GM12878 (cell line): ENCODE results near the gene SLC26A11. TPM values are rescaled to one million over a fixed set of nuclear protein-coding genes. Genes with fewer than 3 reads are reported as not detected.

Experiments used
- ATAC-seq: fragments of 200-7000 bp; cut with Tn5 transposase; 3 replicates; pipeline ENCODE4 v1.9.1; 2020; ENCODE audit warnings: mild to moderate bottlenecking, moderate library complexity
- BruUV-seq: library from RNA; stranded (reverse); fragments of 400-500 nt; replicated peaks from 2 replicates; lab custom pipeline; 2021; lab: Mats Ljungman, UMichigan
- CTCF ChIA-PET: fragments of 300-600 bp; sonication (Branson Sonifier 250); formaldehyde crosslinking; extraction: SDS; loops from one replicate; lab custom pipeline; 2021; ENCODE audit warnings: inconsistent platforms; lab: Yijun Ruan, JAX
- POLR2A ChIA-PET: fragments of 350-600 bp; formaldehyde crosslinking; extraction: SDS; loops from one replicate; lab custom pipeline; 2021; ENCODE audit warnings: inconsistent platforms; lab: Charles Lee
- RAD21 ChIA-PET: fragments of 300-600 bp; sonication (Branson Sonifier 250); formaldehyde crosslinking; loops from one replicate; lab custom pipeline; 2023; ENCODE audit warnings: antibody characterized with exemption; ENCODE audit not compliant: unreplicated experiment; lab: Charles Lee
- SMC1A ChIA-PET: fragments of 300-600 bp; sonication (Branson Sonifier 250); formaldehyde crosslinking; loops from one replicate; lab custom pipeline; 2023; ENCODE audit not compliant: unreplicated experiment, uncharacterized antibody; lab: Charles Lee
- DNase-seq: peaks from one replicate; pipeline ENCODE4 v3.0.0-alpha.2; 2011; ENCODE audit warnings: low read depth, low spot score
- FAIRE-seq: peaks from 3 replicates; lab custom pipeline; 2011; peaks lifted over from hg19 to GRCh38; lab: Jason Lieb, UNC
- H2AFZ ChIP-seq: 2 replicates; pipeline ENCODE4 v1.6.0; 2011; ENCODE audit warnings: low read depth, low read length, control low read depth; ENCODE audit not compliant: control insufficient read depth
- H3K27ac ChIP-seq: 2 replicates; pipeline ENCODE4 v1.5.1; 2011; ENCODE audit warnings: control low read depth; ENCODE audit not compliant: control insufficient read depth, insufficient read depth
- H3K27me3 ChIP-seq, 2 experiments: replicated peaks in 1 of 2; 2 replicates each; pipeline versions ENCODE4 v1.6.0 to v1.6.1; 2011; ENCODE audit warnings: low read length in 1 of 2; ENCODE audit not compliant: control insufficient read depth in 2 of 2, insufficient read depth in 2 of 2
- H3K36me3 ChIP-seq, 2 experiments: 2 replicates each; pipeline ENCODE4 v1.5.1; 2011; ENCODE audit warnings: low read length in 1 of 2; ENCODE audit not compliant: control insufficient read depth in 2 of 2, insufficient read depth in 2 of 2
- H3K4me1 ChIP-seq: 2 replicates; pipeline ENCODE4 v1.6.1; 2011; ENCODE audit warnings: mild to moderate bottlenecking, low read length, moderate library complexity, mixed read lengths; ENCODE audit not compliant: control insufficient read depth, insufficient read depth
- H3K4me2 ChIP-seq: 2 replicates; pipeline ENCODE4 v1.6.0; 2011; ENCODE audit warnings: control low read depth; ENCODE audit not compliant: control insufficient read depth, insufficient read depth
- H3K4me3 ChIP-seq: fragments of 200-600 bp; sonication (generic); 2 replicates; pipeline ENCODE4 v1.5.1; 2016
- H3K79me2 ChIP-seq: 2 replicates; pipeline ENCODE4 v1.6.0; 2011; ENCODE audit warnings: low read length; ENCODE audit not compliant: control insufficient read depth, insufficient read depth
- H3K9ac ChIP-seq: 2 replicates; pipeline ENCODE4 v1.8.0; 2011; ENCODE audit warnings: low read length, control low read depth, mixed read lengths; ENCODE audit not compliant: control insufficient read depth, insufficient read depth
- H3K9me3 ChIP-seq: replicated peaks from 3 replicates; pipeline ENCODE4 v1.5.1; 2011; ENCODE audit warnings: mild to moderate bottlenecking, low read length; ENCODE audit not compliant: control insufficient read depth, insufficient read depth
- H4K20me1 ChIP-seq: 2 replicates; pipeline ENCODE4 v1.6.0; 2011; ENCODE audit not compliant: control insufficient read depth, insufficient read depth
- ASH2L ChIP-seq: fragments of 300-600, 200-600 bp; sonication (generic); IDR thresholded peaks from 2 replicates; pipeline ENCODE4 v1.6.1; 2017; ENCODE audit warnings: low read depth, mild to moderate bottlenecking, borderline replicate concordance
- BMI1 ChIP-seq: fragments of 450-650 bp; IDR thresholded peaks from 2 replicates; pipeline ENCODE4 v1.6.1; 2016; ENCODE audit warnings: mild to moderate bottlenecking, moderate library complexity, borderline replicate concordance
- CBFB ChIP-seq: IDR thresholded peaks from 2 replicates; pipeline ENCODE4 v1.6.1; 2016; ENCODE audit warnings: antibody characterized with exemption, low read depth
- CEBPB ChIP-seq, 2 experiments: fragments of 150-350 bp in 1 of 2; IDR thresholded peaks; 2 replicates each; pipeline ENCODE4 v1.6.1; 2012 to 2014; ENCODE audit warnings: low read depth in 2 of 2, low read length in 2 of 2, borderline replicate concordance in 1 of 2, inconsistent platforms in 1 of 2
- EGR1 ChIP-seq, 2 experiments: IDR thresholded peaks; 1 replicate in 1 of 2; 2 replicates in 1 of 2; pipeline ENCODE4 v1.6.1; 2011 to 2012; ENCODE audit warnings: low read depth in 2 of 2, low read length in 2 of 2, borderline replicate concordance in 1 of 2, mild to moderate bottlenecking in 1 of 2, moderate library complexity in 1 of 2
- ESRRA ChIP-seq: IDR thresholded peaks from 2 replicates; pipeline ENCODE4 v1.6.1; 2012; ENCODE audit warnings: mild to moderate bottlenecking, low read length, improper control_type of control experiment
- GABPA ChIP-seq: IDR thresholded peaks from 2 replicates; pipeline ENCODE4 v1.6.1; 2014; ENCODE audit warnings: antibody characterized with exemption, low read depth, mild to moderate bottlenecking, inconsistent platforms
- HCFC1 ChIP-seq: fragments of 150-350 bp; IDR thresholded peaks from 2 replicates; pipeline ENCODE4 v1.6.1; 2014; ENCODE audit warnings: low read length
- HDGF ChIP-seq: fragments of 450-650 bp; IDR thresholded peaks from 2 replicates; pipeline ENCODE4 v1.6.1; 2016; ENCODE audit warnings: antibody characterized with exemption
- IKZF1 ChIP-seq: fragments of 450-650 bp; conservative IDR thresholded peaks from 2 replicates; pipeline ENCODE4 v1.6.1; 2017; ENCODE audit warnings: antibody characterized with exemption, mild to moderate bottlenecking
- IRF4 ChIP-seq: IDR thresholded peaks from 2 replicates; pipeline ENCODE4 v1.6.1; 2011; ENCODE audit warnings: low read depth, low read length
- NBN ChIP-seq: fragments of 450-650 bp; IDR thresholded peaks from 2 replicates; pipeline ENCODE4 v1.6.1; 2016
- STAT3 ChIP-seq: IDR thresholded peaks from 2 replicates; pipeline ENCODE4 v1.6.1; 2011; ENCODE audit warnings: low read depth, low read length, improper control_type of control experiment
- WGBS: methylation state at CpG from one replicate; pipeline ENCODE4 v1.1.6; 2016; ENCODE audit warnings: low lambda C conversion rate; ENCODE audit not compliant: insufficient replicate concordance, insufficient coverage; ENCODE audit errors: missing lambda C conversion rate; 5-methylcytosine and 5-hydroxymethylcytosine counted together
- in situ Hi-C: fragments of 300-500 bp; cut with MboI; formaldehyde crosslinking; loops from 9 replicates; pipeline ENCODE4 v1.14.3; 2018; ENCODE audit warnings: mixed read lengths
- intact Hi-C: fragments of 100-400 bp; cut with micrococcal nuclease; formaldehyde crosslinking; loops from one replicate; pipeline ENCODE4 v1.14.2; 2022; ENCODE audit not compliant: unreplicated experiment
- polyA plus RNA-seq, 11 experiments: library from polyadenylated mRNA; depleted of rRNA in 4 of 11; unstranded in 6 of 11; stranded (reverse) in 5 of 11; fragments of >200 nt; fragmentation: Nextera tagmentation in 4 of 11; fragmentation: Illumina TruSeq in 1 of 11; extraction: Ambion mirVana in 4 of 11; extraction: Trizol in 1 of 11; gene quantifications; 1 replicate in 1 of 11; 2 replicates in 10 of 11; pipeline versions ENCODE4 v1.2.1 to v1.2.3, GENCODE V29; 2011 to 2016; ENCODE audit warnings: inconsistent platforms in 2 of 11, missing spikeins in 2 of 11, low read depth in 1 of 11
- total RNA-seq, 4 experiments: library from RNA; depleted of rRNA in 3 of 4; stranded (reverse); fragments of >200 nt in 3 of 4; fragmentation: Illumina TruSeq in 1 of 4; extraction: Trizol in 1 of 4; gene quantifications; 2 replicates each; pipeline versions ENCODE4 v1.2.1 to v1.2.3, GENCODE V29; 2013 to 2021
- TF ChIP-seq, protein P1 (sequence below): fragments of 450-650 bp; formaldehyde crosslinking; IDR thresholded peaks from 2 replicates; pipeline ENCODE4 v1.5.0; 2022; ENCODE audit warnings: mild to moderate bottlenecking, missing genetic modification characterization
- TF ChIP-seq, protein P2 (sequence below): fragments of 450-650 bp; conservative IDR thresholded peaks from 2 replicates; pipeline ENCODE4 v1.6.1; 2017; ENCODE audit warnings: mild to moderate bottlenecking, moderate library complexity
- TF ChIP-seq, protein P3 (sequence below): IDR thresholded peaks from 2 replicates; pipeline ENCODE4 v1.6.1; 2011; ENCODE audit warnings: low read depth, mild to moderate bottlenecking, low read length, moderate library complexity, borderline replicate concordance; ENCODE audit errors: extremely low read depth

SLC26A11 gene
- total and polyA plus RNA-seq, 10 of the 15 experiments (the other 5 are each of a cell fraction or from before 2014, with no cell fraction given), result 0.05 to 4.1 (median 1.2) TPM; not detected in 1

DNA sequence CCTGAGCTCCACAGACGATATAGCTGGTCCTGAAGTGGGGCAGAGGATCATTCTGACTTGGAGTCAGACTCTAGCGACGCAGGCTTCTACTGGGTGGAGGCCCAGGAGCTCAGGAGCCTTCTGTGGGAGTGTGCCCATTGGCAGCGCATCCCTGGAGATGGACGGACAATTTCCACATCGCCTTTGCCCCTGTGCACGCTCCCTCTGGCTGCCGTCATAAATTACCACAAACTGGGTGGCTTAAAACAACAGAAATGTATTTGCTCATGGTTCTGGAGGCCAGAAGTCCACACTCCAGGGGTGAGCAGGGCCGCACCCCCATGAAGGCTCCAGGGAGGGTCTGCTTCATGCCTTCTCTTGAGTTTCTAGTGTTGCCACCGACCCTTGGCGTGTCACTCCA lies 43.5 kb upstream of the SLC26A11 start (continued):
- TF ChIP-seq ASH2L, result no peak
- no peak for TF ChIP-seq HDGF

DNA sequence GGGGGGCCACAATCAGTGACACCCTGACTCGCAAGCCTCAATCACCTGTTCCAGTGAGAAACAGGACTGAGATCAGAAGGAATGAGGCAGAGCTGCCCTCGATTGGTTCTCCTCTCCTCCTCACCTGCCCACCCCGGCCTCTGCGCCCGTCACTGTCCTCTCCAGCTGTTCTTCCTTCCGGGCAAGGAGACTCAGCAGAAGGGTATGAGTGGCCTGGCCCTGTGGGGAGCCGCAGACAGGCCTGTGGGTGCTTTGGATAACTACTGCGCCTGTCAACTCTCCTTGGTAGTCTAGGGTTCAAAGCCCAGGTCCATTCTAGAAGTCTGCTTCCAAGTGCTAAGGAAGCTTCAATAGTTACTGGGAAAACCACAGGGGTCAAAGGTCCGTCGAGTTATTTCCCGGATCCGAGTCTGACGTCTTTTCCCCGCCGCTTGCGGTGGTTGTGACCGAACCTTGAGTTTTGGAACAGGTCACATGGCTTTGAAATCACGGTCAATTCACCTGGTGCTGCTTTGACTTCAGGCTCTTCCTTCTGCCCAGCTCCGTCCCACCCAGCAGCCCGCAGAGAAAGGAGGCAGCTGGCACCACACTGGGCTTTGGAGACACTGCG lies 42.1 kb upstream of the SLC26A11 start:
- FAIRE-seq (no peak), DNase-seq (no peak), ATAC-seq (no peak)
- no peaks in the 10 kb centered on the region for H3K79me2 ChIP-seq
- H3K4me1 ChIP-seq, result no peaks in the 10 kb centered on the region
- CTCF ChIA-PET, result no interaction called here
- H3K36me3 ChIP-seq, result no peaks in the 10 kb centered on the region
- WGBS, result 38% methylated on average over 21 of the region's 21 CpGs
- H2AFZ ChIP-seq, result no peak overlapping the region
- SMC1A ChIA-PET, result no interaction called here
- H3K9ac ChIP-seq, result no peak overlapping the region
- POLR2A ChIA-PET, result no interaction called here
- no peak overlapping the region for H3K4me3 ChIP-seq
- intact Hi-C loops, result no loop called here
- BruUV-seq, result no TSS peak
- no peak overlapping the region for H3K27ac ChIP-seq
- H3K9me3 ChIP-seq, result no peaks in the 10 kb centered on the region
- RAD21 ChIA-PET, result no interaction called here
- peaks cover 0 to 3% of the 10 kb centered on the region in 2 experiments; a peak in 1 of 4 replicates for H3K27me3 ChIP-seq
- no peak overlapping the region for H3K4me2 ChIP-seq
- in situ Hi-C loops, result no loop called here
- no peaks in the 10 kb centered on the region for H4K20me1 ChIP-seq
- TF ChIP-seq NBN (no peak), GABPA (no peak), CBFB (no peak), IRF4 (no peak), BMI1 (no peak), STAT3 (no peak), ESRRA (no peak), CEBPB (IDR thresholded peaks at IDR 0.05; ENCODE audit: borderline replicate concordance in 1 of 2, low read depth in 2 of 2, low read length in 2 of 2) (no peak), IKZF1 (no peak), EGR1 (IDR thresholded peaks at IDR 0.05; ENCODE audit: borderline replicate concordance in 1 of 2, low read depth in 2 of 2, low read length in 2 of 2) (no peak), HCFC1 (no peak)
- TF ChIP-seq, protein P1, sequence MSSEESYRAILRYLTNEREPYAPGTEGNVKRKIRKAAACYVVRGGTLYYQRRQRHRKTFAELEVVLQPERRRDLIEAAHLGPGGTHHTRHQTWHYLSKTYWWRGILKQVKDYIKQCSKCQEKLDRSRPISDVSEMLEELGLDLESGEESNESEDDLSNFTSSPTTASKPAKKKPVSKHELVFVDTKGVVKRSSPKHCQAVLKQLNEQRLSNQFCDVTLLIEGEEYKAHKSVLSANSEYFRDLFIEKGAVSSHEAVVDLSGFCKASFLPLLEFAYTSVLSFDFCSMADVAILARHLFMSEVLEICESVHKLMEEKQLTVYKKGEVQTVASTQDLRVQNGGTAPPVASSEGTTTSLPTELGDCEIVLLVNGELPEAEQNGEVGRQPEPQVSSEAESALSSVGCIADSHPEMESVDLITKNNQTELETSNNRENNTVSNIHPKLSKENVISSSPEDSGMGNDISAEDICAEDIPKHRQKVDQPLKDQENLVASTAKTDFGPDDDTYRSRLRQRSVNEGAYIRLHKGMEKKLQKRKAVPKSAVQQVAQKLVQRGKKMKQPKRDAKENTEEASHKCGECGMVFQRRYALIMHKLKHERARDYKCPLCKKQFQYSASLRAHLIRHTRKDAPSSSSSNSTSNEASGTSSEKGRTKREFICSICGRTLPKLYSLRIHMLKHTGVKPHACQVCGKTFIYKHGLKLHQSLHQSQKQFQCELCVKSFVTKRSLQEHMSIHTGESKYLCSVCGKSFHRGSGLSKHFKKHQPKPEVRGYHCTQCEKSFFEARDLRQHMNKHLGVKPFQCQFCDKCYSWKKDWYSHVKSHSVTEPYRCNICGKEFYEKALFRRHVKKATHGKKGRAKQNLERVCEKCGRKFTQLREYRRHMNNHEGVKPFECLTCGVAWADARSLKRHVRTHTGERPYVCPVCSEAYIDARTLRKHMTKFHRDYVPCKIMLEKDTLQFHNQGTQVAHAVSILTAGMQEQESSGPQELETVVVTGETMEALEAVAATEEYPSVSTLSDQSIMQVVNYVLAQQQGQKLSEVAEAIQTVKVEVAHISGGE (CRISPR knock-in tag), result no peak
- TF ChIP-seq, protein P2, sequence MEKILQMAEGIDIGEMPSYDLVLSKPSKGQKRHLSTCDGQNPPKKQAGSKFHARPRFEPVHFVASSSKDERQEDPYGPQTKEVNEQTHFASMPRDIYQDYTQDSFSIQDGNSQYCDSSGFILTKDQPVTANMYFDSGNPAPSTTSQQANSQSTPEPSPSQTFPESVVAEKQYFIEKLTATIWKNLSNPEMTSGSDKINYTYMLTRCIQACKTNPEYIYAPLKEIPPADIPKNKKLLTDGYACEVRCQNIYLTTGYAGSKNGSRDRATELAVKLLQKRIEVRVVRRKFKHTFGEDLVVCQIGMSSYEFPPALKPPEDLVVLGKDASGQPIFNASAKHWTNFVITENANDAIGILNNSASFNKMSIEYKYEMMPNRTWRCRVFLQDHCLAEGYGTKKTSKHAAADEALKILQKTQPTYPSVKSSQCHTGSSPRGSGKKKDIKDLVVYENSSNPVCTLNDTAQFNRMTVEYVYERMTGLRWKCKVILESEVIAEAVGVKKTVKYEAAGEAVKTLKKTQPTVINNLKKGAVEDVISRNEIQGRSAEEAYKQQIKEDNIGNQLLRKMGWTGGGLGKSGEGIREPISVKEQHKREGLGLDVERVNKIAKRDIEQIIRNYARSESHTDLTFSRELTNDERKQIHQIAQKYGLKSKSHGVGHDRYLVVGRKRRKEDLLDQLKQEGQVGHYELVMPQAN, result no peak
- TF ChIP-seq, protein P3, sequence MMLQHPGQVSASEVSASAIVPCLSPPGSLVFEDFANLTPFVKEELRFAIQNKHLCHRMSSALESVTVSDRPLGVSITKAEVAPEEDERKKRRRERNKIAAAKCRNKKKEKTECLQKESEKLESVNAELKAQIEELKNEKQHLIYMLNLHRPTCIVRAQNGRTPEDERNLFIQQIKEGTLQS, result no peak
